SH-SY5Y (cell line): ENCODE results near the gene SLCO3A1.

ENCODE experiments used
- GATA2 ChIP-seq: IDR thresholded peaks from 2 replicates; pipeline ENCODE4 v1.6.1; 2011; ENCODE audit warnings: mild to moderate bottlenecking, low read depth, low read length
- GATA3 ChIP-seq: IDR thresholded peaks from 2 replicates; pipeline ENCODE4 v1.6.1; 2011; ENCODE audit warnings: low read depth, mild to moderate bottlenecking, low read length, moderate library complexity

DNA sequence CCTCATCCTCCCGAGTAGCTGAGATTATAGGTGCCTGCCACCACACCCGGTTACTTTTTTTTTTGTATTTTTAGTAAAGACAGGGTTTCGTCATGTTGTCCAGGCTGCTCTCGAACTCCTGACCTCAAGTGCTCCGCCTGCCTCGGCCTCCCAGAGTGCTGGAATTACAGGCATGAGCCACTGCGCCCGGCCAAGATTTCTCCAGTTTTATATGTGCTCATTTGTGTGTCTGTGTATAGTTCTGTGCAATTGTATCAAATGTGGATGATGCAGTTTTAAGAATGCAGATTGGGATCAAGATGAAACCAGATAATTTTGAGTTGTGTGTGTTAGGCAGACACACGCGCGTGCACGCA, 68.3 kb downstream of the SLCO3A1 start:
- TF ChIP-seq GATA2 = no peak
- no peak for TF ChIP-seq GATA3
